ENCODE measurements around the gene PBOV1.

Gene PBOV1

DNA sequence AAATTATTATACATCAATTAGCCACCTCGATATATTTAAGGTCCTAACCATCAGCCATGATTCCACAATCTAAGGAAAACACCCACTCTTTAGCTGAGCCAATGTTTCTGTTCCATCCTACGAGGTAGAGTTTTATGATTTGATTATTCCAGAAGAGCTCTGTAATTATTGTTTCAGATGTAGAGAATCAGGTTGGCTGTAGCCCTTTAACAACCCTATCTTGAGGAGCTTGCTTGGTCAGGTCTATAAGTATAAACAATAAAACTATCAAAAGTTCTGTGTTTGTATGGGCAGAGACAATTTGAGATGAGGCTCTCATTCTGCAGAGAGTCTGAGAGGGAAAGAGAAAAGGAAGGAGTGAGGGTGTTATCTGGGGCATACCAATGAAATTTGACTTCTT is at the start of gene PBOV1:
Gene PBOV1, minus strand, starts transcription at position 43 of the 400 bp plus-strand sequence. CDS start 96 bp downstream, outside the sequence.
- no peak for TF ChIP-seq ZFX (IDR thresholded peaks at IDR 0.05; ENCODE audit: borderline replicate concordance)
- TF ChIP-seq, protein P1, sequence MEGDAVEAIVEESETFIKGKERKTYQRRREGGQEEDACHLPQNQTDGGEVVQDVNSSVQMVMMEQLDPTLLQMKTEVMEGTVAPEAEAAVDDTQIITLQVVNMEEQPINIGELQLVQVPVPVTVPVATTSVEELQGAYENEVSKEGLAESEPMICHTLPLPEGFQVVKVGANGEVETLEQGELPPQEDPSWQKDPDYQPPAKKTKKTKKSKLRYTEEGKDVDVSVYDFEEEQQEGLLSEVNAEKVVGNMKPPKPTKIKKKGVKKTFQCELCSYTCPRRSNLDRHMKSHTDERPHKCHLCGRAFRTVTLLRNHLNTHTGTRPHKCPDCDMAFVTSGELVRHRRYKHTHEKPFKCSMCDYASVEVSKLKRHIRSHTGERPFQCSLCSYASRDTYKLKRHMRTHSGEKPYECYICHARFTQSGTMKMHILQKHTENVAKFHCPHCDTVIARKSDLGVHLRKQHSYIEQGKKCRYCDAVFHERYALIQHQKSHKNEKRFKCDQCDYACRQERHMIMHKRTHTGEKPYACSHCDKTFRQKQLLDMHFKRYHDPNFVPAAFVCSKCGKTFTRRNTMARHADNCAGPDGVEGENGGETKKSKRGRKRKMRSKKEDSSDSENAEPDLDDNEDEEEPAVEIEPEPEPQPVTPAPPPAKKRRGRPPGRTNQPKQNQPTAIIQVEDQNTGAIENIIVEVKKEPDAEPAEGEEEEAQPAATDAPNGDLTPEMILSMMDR (IDR thresholded peaks at IDR 0.05): no peak
- peak within 1 kb of the TSS; percentile 100 for H3K27ac ChIP-seq

- no peak for TF ChIP-seq ZFX (IDR thresholded peaks at IDR 0.05; ENCODE audit: borderline replicate concordance)
- TF ChIP-seq, protein P1 (IDR thresholded peaks at IDR 0.05): no peak
- peak overlapping the region; percentile 16; the same call in 1 of the 2 replicates for H3K27ac ChIP-seq
Observed at GRCh38 chr6:138266095-138266494, 47.8 kb upstream of the PBOV1 start.

DNA sequence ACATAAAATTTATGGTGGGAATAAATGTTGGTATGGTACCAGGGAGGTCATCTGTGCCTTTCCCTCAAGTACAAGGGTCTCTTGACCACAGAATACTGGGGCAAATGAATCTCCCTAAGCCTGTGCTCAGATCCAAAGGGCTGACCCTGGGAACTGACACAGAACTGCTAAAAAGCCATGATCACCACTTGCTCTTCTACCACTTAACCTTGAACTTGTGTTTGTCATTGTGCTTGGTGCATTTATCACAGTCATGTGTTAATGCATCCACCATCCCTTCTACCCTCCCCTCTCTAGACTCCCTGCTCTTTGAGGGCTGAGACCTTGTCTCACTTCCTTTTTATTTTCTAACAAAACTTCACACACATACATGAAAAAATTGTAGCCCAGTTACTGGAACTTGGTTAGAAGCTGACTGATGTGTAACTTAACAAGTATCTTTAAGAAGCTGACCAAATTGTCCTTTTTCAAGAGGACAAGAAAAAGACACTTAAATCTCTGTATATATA is 46.1 kb upstream of the PBOV1 start:
- H3K27ac ChIP-seq: peak overlapping the region; percentile 89; the same call in 1 of the 2 replicates
- no peak for TF ChIP-seq ZFX (IDR thresholded peaks at IDR 0.05; ENCODE audit: borderline replicate concordance)
- TF ChIP-seq, protein P1 (IDR thresholded peaks at IDR 0.05): no peak

DNA sequence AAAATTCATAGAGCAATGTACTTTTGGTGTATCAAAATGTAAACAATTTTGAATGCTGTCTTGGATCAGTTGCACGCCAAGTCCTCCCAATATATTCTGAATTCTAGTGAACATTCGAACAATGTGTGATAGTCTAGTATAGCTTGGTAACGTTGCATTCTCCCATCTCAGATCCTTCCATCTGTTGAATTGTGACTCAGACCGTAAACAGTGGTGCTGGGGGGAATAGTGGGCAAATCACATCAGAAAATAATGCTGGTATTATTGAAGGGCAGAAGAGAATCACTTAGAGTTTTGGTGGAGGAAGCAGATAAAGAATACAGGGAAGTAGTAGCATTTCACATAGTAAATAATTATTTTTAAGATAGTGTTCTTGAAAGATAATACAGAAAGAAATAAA is 45.7 kb upstream of the PBOV1 start:
- TF ChIP-seq ZFX (IDR thresholded peaks at IDR 0.05; ENCODE audit: borderline replicate concordance): no peak
- TF ChIP-seq, protein P1 (IDR thresholded peaks at IDR 0.05): no peak

GRCh38 chr6:138261116-138261780 is 43.0 kb upstream of the PBOV1 start:
- H3K27ac ChIP-seq: peak overlapping the region; percentile 89
- no peak for TF ChIP-seq ZFX (IDR thresholded peaks at IDR 0.05; ENCODE audit: borderline replicate concordance)
- TF ChIP-seq, protein P1 (IDR thresholded peaks at IDR 0.05): no peak

More for the DNA sequence above, 45.7 kb upstream of the PBOV1 start:
- H3K27ac ChIP-seq: peak overlapping the region; percentile 89; the same call in 1 of the 2 replicates

- H3K27ac ChIP-seq: peak overlapping the region; percentile 89
- no peak for TF ChIP-seq ZFX (IDR thresholded peaks at IDR 0.05; ENCODE audit: borderline replicate concordance)
Observed at GRCh38 chr6:138258991-138259390, 40.7 kb upstream of the PBOV1 start.

- no peak for TF ChIP-seq ZFX (IDR thresholded peaks at IDR 0.05; ENCODE audit: borderline replicate concordance)
- TF ChIP-seq, protein P1 (IDR thresholded peaks at IDR 0.05): no peak
- H3K27ac ChIP-seq: peak overlapping the region; percentile 89
Observed at GRCh38 chr6:138258197-138258596, 39.9 kb upstream of the PBOV1 start.
